CD4-positive, alpha-beta T cell treated with Interleukin-15 for 4 hours (primary cell): ENCODE measurements around the gene ADAMTS3.
A peak's percentile ranks its signal among the peaks of the same experiment; 100 is the strongest.

Experiments used
- DNase-seq: peaks from one replicate; pipeline ENCODE4 v3.0.0-alpha.2; 2020; ENCODE audit warnings: low spot score

ADAMTS3 gene

DNA sequence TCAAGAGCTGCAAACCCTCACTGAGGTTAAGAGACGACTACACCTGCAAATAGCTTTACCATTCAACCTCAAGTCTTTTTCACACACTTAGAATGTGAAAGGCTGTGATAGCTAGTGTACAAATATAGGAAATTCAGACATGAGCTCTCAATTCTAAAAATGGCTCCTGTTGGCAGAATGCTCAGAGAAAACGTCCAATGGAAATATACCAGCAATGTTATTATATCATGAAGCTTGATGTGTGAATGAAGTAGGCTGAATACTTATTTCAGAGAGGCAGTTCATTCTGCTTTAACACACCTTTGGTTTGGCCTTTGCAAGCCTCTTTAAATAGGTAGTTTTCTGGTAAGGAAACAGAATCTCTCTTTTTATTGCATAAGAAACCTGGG is 227.6 kb downstream of the ADAMTS3 start:
- DNase-seq, result no peak

DNA sequence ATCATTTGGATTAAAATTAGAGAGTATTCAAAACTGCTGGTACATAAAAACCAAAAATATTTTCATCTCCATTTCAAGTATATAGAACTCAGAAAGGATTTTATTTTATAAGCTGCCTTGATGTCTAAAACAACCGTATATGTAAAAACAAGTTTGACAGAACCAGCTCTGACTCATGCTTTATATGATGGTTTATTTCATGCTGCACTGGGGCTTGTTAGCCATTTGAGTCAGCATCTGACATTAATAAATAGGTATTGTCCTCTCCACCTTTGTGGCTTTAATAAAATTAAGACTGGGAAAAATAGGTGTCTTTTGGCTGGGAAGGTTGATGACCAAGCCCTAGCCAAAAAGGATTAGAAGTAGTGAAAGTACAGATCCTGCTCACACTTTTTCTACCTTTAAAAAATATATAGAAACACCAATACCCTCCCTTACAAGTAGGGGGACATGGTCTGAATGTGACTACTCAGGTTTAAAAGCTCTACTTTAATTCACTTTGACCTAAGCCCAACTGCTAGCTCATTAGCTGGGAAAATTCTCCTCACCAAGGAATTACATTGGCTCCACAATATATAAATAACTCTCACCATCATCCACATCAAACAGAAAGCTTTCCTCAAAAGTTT is 228.1 kb downstream of the ADAMTS3 start:
- DNase-seq, result no peak

DNA sequence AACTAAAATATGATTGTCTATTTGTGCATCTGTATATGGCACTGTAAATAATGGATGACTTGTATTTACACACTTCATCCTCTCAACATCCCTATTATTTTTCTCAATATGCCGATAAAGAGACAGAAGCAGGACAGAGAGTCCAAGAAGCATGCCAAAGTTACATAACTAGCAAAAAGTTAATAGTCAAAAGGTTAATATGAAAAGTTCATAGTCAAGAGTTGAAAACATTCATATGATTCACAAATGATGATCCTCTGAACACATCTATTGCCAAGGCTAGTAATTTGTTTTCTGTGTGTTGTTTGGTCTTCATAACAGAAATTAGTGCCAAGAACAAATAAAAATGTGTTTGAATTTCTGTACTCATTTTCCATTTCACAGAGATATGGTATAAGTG is 231.0 kb downstream of the ADAMTS3 start:
- no peak for DNase-seq

DNA sequence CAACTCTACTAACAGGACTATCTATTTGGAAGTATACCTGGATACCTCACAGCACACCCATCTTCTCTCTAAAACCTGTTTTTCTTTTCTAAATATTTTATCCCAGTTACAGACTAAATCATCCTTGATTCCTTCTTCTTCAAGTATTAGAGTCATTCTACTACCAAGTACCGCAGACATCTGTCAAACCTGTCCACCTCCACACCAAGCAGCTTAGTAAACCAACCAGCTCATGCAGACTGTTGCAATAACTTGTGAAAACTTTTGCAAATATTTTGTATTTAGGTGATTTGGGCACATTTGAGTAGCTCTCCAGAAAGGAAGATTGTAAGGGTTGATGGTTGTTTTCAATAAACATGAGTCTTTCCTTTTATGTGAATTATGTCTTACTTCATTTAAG is 238.6 kb downstream of the ADAMTS3 start:
- DNase-seq, result no peak

DNA sequence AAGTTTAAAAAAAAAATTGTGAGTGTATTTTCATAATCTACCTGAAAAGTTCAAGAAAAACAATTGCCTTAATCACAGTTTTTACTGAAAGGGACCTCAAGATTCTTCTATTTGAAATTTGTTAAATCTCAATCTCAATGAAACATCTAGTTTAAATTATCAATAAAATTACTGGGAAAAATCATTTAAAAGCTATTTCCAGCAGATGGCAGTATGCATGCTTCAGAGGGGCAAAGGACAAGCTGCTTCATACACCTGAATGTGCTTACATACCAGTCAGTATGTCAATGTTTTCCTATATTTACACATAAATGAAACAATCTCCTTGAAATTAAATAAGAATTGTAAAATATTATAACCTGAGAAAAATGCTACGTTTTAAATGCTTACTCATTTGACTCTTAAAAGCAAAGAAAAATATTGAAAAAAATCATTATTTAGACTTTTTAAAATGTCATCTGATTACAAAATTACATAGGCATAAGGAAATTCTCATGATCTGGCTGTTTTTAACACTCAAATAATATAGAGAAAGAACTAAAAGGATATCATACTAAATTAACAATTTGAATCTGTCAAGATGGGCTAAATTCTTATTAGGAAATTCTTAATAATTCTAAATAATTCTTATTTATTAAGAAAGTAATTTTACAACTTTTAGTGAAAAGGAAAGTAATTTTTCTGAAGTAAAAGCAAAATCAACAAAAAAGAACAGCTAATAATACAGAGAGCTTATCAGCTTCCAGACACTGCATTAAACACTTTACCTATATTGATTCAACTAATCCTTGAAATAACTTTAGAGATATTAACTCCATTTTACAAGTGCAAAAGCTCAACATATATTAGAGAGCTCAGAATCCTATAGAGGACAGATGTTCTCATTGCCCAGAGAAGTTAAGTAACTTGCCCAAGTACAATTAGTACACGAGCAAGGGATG is 242.1 kb downstream of the ADAMTS3 start:
- no peak for DNase-seq

DNA sequence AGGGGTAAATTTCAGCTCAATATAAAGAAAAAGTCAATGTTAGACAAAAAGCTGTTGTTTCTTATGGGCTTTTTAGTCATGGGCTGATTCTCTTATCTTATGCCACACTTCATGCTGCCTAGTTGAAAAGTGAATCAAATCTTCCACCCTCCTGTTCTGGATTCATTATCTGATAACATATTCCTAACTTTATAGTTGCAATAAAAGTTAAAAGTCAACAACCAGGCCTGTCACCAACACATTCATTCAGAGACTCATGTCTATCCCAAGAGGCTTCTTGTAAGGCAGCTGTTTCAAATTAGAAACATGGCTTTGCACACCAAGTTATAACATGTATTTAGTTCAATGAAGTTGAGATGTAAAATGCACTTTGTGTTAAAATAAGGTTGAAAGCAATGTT is 243.8 kb downstream of the ADAMTS3 start:
- DNase-seq, result no peak

DNA sequence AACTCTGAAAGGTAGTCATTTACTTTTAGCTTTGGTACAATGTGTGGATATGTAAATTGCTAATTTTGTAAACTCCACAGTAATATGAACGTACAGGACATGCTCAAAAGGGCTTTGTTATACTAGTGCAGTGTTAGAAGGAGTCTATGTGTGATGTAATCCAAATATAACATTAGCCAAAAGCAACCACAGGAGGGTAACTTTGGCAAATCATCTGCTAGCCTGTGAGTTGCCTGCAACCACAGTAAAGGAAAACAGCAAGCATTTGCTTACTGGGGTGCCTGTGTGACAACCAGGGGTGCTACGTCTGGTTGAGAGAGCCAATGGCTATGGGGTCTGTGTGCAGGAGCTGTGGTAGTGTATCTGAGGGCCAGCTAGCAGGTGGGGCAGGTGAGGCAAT is 245.8 kb downstream of the ADAMTS3 start:
- no peak for DNase-seq

DNA sequence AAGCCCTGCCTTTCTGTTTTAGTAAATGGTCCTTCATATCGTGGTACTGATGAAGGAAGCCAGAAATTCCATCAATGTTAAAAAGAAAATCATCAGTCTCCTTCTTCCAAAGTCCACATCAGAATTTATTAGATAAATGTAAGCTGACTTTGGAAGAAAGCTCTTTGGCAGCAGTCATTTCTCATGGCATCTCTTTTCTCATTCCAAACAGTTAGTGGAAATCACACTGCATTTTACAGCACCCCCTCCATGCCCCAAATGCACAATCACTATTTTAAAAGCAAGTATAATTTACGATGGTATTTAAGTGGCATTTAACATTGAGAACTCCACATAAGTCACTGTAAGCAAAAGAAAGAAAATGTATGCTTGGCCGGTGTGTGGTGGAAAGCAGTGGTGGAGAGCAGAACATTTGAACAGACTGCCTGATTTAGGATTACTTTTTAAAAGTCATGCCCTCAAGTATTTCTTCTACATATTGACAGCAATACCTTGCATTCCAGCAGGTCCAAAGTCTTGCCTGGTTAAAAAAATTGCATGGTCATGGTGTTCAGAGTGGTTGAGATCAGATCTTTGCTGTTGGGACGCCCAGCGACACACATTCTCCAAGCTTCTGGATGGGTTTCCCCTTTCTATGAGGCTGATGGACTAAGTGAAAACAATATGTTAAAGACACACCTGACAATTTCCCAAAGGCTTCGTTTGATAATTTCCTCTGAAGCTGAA is 248.6 kb downstream of the ADAMTS3 start:
- no peak for DNase-seq

DNA sequence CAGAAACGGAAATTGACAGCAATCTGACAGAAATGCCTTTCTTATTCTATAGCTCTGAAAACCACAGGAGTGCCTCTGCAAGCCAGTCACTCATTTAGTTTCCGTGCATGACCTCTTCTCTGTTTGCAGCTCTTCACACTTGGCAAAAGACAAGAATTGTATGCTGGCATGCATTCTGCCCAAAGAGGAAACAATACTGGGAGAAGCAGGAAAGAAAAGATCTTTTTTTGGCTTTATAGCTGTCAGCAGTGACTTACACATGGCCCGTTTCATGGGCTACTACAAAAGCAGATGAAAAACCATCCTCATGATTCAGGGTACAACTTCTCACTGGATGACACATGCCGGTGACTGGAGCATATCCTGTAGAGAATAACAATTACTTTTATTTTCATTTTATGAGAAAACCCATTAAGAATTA is 249.4 kb downstream of the ADAMTS3 start:
- DNase-seq, result no peak

DNA sequence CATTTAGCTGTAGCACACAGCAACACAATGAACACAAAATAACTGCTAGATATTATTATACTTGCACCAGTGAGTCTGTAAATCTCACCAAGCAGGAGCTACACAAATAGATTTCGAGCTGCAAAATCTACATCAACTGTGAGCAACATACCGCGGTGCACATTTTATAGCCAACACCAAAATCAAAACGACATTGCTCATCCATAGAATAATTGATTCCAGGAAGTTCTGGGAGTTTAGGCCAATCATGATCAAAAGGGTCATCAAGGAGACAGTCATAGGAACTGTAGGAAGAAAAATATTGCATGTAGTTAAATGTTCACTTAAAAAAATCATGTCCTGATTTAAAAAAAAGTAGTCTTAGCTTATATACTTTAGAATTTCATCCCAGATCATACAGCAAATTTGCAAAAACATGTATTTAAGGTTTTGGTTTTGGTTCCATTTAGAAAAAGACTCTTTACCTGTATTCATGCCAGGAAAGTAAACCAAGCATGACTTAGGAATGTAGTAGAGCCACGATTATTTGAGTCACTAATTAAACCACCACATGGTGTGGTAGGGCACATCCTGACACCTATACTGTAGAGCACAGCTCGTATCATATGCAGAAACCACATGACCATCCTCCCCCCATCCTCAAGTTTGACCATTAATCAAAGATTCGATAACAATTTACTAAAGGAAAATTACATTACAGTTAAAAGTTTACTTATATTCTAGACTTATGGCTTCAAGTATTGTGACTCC is 250.4 kb downstream of the ADAMTS3 start:
- DNase-seq, result no peak

DNA sequence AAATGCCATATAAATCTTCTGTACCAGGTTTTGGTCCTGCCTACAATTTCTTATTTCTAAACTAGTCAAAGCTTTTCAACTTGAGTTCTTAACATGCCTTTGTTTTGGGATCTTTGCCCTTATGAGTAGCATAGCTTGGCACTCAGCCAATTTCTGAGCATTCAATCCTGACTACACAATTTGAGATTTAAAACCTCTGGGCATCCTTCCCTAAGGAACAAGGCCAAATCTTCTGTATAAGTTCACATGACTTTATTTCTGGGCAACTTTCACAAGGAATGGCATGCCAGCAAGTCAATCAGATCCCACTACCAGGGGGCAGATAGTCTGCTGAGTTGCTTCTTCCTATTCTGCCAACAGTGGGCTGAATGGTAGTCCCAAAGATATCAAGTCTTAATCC is 254.2 kb downstream of the ADAMTS3 start:
- no peak for DNase-seq

DNA sequence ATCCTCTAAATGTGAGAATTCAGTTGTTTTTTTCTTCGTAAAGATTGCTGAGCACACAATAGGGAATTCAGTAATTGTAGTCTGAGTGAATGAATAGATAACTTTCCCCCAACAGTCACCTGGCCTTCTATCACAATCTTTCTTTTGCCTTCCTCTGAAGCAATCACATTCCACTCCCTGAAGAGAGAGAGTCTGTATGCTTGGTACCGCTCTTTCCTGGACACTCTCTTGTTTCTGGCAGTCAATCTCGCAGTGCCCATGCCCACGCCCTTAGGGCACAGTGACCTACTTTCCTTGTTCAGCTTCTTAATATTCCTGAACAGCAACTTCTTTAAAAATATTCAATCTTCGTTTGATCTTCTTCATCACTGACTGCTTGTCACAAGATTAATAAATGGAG is 255.9 kb downstream of the ADAMTS3 start:
- DNase-seq, result no peak

DNA sequence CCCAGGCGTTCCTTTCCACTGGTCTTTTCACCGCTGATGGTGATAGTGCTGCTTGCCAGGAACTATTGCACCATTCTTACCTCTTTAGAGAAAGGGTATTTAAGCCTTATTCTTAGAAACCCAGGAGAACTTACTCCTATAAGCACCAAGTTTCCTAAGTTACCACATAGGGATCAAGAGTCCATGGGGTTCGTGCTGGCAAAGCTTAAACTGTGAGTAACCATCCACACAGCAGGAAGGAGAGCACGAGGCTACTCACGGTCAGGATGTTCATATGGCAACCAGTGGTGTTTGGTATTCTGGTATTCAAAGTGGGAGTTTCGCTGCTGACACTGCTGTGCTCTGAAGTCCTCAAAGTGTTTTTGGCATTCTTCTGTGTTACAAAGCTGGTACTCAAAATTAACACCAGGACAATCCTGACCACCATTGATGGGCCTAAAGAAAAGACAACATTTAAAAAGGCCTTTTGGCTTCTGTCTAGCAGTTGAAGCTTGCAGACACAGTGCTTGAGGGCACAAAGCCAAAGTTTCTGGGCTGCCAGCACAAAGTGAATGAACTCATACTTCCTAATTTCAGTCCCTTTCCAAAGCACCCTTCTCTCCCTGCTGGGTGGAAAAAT is 256.9 kb downstream of the ADAMTS3 start:
- no peak for DNase-seq

DNA sequence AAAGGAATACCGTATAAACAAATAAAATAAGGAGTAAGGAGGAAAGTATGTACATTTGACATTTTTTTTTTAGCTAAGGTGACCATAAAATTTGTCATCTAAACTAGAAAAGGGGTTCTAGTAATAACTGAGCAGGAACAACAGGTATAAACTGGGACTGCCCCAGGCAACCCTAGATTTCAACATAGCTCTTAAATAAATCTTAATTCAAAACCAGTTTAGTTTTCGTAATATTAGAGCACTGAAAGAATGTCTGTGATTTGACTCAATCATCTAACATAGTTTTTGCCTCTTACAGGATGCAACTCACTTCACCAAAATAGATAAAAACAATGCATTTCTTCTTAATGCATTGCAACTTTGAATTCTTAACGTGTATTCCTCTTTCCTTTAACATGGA is 257.7 kb downstream of the ADAMTS3 start:
- no peak for DNase-seq

DNA sequence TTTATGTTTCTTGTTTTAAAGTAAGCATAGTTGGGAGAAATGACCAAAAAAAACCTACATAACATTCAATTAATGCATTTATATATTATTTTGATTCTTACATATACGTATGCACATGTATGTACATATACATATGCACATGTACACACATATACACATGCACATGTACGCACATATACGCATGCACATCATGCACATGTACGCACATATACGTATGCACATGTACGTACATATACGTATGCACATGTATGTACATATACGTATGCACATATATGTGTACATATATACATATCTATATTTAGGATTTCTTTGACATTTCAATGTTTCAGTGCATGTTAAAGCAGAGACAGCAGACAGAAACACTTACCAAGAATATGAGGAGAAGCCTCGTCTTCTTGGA is 263.4 kb downstream of the ADAMTS3 start:
- DNase-seq, result no peak

DNA sequence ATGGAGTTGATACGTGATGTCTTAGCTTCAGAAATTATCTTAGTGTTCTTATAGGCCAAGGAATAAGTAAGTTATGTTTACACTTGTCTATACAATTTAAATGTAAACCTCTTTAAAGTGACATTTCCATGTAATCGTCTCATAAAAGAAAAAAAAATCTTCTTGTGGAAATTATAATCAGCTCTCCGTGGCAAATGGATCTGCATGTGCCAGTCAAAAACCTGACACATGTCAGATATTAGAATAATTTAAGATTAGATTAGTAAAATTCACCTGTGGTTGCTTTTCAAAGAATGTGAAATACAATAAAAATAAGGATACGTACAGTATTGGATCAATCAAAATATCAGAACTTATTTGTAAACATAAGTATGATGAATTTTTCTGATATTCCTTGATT is 263.9 kb downstream of the ADAMTS3 start:
- DNase-seq, result no peak

DNA sequence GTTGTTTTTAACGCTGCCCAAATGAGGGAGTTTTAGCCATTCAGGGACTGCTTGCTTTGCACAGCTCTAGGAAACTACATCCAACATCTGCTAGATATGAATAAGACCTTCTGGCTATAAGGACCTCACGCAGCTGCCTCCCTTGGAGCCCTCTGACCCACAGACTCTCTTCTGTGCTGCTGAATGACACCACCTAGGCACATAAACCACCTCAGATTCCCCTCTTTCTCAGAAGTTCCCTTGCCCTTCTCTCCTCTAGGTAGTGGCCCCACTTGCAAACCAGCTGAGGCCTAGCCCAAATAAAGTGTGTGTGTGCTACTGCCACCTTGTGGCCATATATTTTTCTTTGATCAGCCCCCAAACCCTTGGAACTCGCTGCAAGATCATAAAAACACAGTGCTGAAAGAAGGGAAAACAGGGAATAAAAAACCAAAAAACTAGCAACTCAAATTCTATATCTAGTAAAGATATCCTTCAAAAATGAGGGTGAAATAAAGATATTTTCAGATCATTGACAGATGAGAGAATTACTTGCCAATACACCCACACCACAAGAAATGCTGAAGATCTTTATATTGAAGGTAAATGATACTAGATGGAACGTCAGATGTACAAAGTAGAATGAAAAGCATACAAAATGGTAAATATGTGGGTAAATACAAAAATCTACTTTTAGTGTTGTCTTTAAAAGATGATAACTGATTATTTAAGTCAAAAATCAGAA is 265.9 kb downstream of the ADAMTS3 start:
- peak; percentile 53 for DNase-seq

DNA sequence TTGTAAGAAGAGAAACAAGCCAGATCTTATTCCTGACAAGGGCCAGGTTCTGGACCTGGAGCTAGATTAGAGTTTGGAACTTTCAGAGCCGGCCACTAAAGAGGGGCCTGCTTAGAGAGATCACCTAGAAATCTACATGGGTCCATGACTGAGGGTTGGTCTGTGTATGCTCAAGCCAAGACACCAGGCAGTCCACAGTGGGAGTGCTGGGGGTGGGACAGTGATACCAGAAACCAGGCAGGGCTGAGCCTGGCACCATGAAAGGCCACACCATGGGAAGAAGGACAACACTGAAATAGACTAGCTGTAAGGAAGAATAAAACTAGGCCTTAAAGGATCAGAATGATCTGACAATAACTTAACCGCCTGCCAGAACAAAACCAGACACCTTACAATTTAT is 267.3 kb downstream of the ADAMTS3 start:
- DNase-seq, result no peak

DNA sequence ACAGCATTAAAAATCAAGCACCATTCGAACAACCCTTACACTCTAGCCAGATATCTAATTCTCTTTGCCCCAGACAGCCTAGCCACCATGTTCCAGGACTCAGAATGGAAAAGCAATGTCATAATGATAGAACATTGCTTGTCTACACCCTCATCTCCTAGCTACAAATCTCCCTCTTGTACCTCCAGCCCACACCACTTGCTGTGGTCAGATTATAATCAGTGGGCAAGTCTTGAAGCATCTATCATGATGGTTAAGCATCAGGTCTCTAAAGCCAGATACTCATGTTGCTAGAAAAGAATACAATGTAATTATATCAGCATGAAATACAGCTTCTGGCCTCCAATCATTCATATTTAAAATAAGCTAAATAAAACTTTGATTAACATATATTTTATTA is 268.9 kb downstream of the ADAMTS3 start:
- DNase-seq, result no peak

DNA sequence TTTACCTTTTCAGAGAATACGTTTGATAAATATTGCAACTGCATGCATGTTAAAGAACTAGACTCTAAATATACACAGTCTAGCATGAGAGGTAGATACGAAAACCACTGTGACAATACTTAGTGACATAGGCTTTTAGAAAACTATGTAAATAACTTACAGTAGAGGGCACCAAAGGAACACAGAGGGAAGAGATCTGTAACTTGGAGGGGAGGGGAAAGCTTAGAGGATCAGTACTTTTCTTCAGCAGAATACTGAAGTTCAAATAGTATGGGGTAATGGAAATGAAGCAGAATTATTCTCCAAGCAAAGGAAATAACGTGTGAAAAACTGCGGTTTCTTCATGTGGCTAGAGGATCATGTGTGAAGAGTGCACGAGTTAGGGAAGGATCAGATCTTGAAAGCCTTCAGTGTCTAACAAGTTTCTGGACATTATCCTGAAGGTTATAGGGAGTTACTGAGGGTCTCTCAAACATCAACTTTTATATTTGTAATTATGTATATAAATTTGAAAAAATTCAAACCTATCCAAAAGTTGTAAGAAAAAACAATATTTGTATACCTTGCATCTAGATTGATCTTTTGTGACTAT is 273.0 kb downstream of the ADAMTS3 start:
- no peak for DNase-seq

DNA sequence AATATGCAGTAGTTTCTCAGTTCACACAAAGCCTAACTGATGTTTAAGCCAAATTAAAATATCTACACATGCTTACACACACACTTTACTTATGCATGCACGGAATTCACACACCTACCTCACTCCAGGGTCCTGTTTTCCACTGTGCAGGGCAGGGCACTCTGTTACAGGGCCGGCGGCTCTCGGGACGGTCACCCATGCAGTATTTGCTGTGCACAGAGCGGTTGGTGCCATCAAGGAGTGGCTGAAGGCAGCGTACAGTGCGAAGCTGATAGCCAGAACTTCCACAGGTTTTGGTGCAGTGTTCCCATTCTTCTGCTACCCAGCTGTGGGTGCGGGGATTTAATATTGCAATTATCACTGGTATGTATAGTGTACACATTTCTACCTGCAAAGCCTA is 278.3 kb downstream of the ADAMTS3 start:
- DNase-seq, result no peak
